ENCODE results near the gene ITGA7.

GRCh38 chr12:55746913-55747231 lies 39.2 kb upstream of the ITGA7 start:
- TF ChIP-seq CTCF (IDR thresholded peaks at IDR 0.05) (no peak), POLR2A (IDR thresholded peaks at IDR 0.05) (no peak)
